ENCODE results near the gene TMEM108.

DNA sequence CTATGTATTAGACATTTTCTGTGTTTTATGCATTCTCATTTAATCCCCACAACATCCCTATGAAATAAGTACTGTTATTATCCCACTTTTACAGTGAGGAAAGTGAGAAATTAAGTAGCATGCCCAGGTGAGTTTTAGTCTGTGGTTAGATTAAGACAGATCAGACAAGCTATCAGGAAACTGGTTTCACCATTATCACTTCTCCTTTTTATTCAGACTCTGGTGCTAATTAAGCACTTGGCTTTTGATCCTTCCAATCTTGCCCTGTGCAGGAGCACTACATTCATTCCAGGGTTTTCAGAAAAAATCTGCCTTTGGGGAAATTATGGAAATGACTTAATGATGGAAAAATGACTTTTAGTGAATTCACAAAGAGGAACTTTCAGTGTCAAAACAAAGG, 115.2 kb downstream of the TMEM108 start:
- TF ChIP-seq SIN3A (IDR thresholded peaks at IDR 0.05; ENCODE audit: borderline replicate concordance, low read depth, low read length) = no peak
- TF ChIP-seq TAF1 (IDR thresholded peaks at IDR 0.05; ENCODE audit: borderline replicate concordance, low read depth, low read length) = no peak
- no peak for TF ChIP-seq EP300 (IDR thresholded peaks at IDR 0.05; ENCODE audit: borderline replicate concordance in 1 of 2, low read depth in 1 of 2, low read length in 1 of 2)
- no peak for TF ChIP-seq POLR2AphosphoS5 (IDR thresholded peaks at IDR 0.05; ENCODE audit: low read depth, low read length)
- no peak for TF ChIP-seq MEF2A (IDR thresholded peaks at IDR 0.05; ENCODE audit: borderline replicate concordance, low read depth)
- TF ChIP-seq, protein P1, sequence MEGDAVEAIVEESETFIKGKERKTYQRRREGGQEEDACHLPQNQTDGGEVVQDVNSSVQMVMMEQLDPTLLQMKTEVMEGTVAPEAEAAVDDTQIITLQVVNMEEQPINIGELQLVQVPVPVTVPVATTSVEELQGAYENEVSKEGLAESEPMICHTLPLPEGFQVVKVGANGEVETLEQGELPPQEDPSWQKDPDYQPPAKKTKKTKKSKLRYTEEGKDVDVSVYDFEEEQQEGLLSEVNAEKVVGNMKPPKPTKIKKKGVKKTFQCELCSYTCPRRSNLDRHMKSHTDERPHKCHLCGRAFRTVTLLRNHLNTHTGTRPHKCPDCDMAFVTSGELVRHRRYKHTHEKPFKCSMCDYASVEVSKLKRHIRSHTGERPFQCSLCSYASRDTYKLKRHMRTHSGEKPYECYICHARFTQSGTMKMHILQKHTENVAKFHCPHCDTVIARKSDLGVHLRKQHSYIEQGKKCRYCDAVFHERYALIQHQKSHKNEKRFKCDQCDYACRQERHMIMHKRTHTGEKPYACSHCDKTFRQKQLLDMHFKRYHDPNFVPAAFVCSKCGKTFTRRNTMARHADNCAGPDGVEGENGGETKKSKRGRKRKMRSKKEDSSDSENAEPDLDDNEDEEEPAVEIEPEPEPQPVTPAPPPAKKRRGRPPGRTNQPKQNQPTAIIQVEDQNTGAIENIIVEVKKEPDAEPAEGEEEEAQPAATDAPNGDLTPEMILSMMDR (IDR thresholded peaks at IDR 0.05) = no peak

Measured in SK-N-SH (cell line).